Suprapubic skin (tissue), 4 donors: ENCODE results near the gene NEK8.

Source experiments
- CTCF ChIP-seq, 2 donors: fragments of 200-600 bp in 1 of 2; fragments of 450-650 bp in 1 of 2; sonication (generic) in 1 of 2; IDR thresholded peaks; one replicate each; pipeline ENCODE4 v1.5.1; 2016 to 2019; ENCODE audit warnings: antibody characterized with exemption in 2 of 2, mild to moderate bottlenecking in 1 of 2, moderate library complexity in 1 of 2
- EP300 ChIP-seq: sonication (generic); formaldehyde crosslinking; IDR thresholded peaks from one replicate; pipeline ENCODE4 v1.6.1; 2017; ENCODE audit warnings: antibody characterized with exemption
- POLR2A ChIP-seq, 2 donors: fragments of 450-650 bp; IDR thresholded peaks; one replicate each; pipeline ENCODE4 v1.6.1; 2017; ENCODE audit warnings: antibody characterized with exemption in 2 of 2, mild to moderate bottlenecking in 2 of 2, moderate library complexity in 2 of 2
- POLR2AphosphoS5 ChIP-seq, 3 donors: sonication (generic); formaldehyde crosslinking; IDR thresholded peaks; one replicate each; pipeline ENCODE4 v1.6.1; 2017; ENCODE audit warnings: antibody characterized with exemption in 3 of 3

- TF ChIP-seq POLR2AphosphoS5 (IDR thresholded peaks at IDR 0.05) (no peak), CTCF (IDR thresholded peaks at IDR 0.05) (no peak), POLR2A (IDR thresholded peaks at IDR 0.05) (no peak), EP300 (no peak)
Observed at GRCh38 chr17:28700278-28700677, 28.3 kb upstream of the NEK8 start.
